GM12891 (cell line): ENCODE data around the gene NGEF.
A peak's percentile ranks its signal among the peaks of the same experiment; 100 is the strongest.

Source experiments
- DNase-seq: peaks from one replicate; pipeline ENCODE4 v3.0.0; 2011; ENCODE audit warnings: low spot score; ENCODE audit not compliant: insufficient read length
- FAIRE-seq: peaks from 2 replicates; lab custom pipeline; 2011; peaks lifted over from hg19 to GRCh38; lab: Jason Lieb, UNC
- PAX5 ChIP-seq: IDR thresholded peaks from 2 replicates; pipeline ENCODE4 v1.6.1; 2011; ENCODE audit warnings: low read length, moderate library complexity, mild to moderate bottlenecking; ENCODE audit not compliant: insufficient read depth, severe bottlenecking
- POLR2A ChIP-seq: IDR thresholded peaks from 2 replicates; pipeline ENCODE4 v1.6.1; 2011; ENCODE audit warnings: low read depth, low read length, control low read depth
- POLR2AphosphoS5 ChIP-seq: IDR thresholded peaks from 2 replicates; pipeline ENCODE4 v1.6.1; 2011; ENCODE audit warnings: low read depth, low read length, control low read depth
- POU2F2 ChIP-seq: IDR thresholded peaks from 2 replicates; pipeline ENCODE4 v1.6.1; 2011; ENCODE audit warnings: low read depth, mild to moderate bottlenecking, control low read depth, low read length, moderate library complexity
- SPI1 ChIP-seq: IDR thresholded peaks from 2 replicates; pipeline ENCODE4 v1.6.1; 2011; ENCODE audit warnings: low read depth, low read length, control low read depth
- TAF1 ChIP-seq: IDR thresholded peaks from 2 replicates; pipeline ENCODE4 v1.6.1; 2011; ENCODE audit warnings: low read depth, low read length, control low read depth

Gene NGEF

GRCh38 chr2:232974396-232974795 lies 38.7 kb downstream of the NGEF start:
- no peak for TF ChIP-seq POLR2AphosphoS5
- TF ChIP-seq SPI1: no peak
- no peak for TF ChIP-seq POU2F2
- TF ChIP-seq TAF1: no peak
- TF ChIP-seq POLR2A: no peak
- no peak for TF ChIP-seq PAX5
- no peak for FAIRE-seq

GRCh38 chr2:232973796-232974195 lies 39.3 kb downstream of the NGEF start:
- FAIRE-seq (no peak), DNase-seq (no peak)
- TF ChIP-seq TAF1 (no peak), POLR2AphosphoS5 (no peak), POU2F2 (no peak), SPI1 (no peak), PAX5 (no peak), POLR2A (no peak)

More at GRCh38 chr2:232974396-232974795, 38.7 kb downstream of the NGEF start:
- DNase-seq: no peak

- FAIRE-seq (no peak), DNase-seq (no peak)
- no peak for TF ChIP-seq PAX5
- TF ChIP-seq POLR2A: no peak
- no peak for TF ChIP-seq POU2F2
- no peak for TF ChIP-seq TAF1
- TF ChIP-seq SPI1: no peak
- TF ChIP-seq POLR2AphosphoS5: no peak
Observed at GRCh38 chr2:232973011-232973735, 39.9 kb downstream of the NGEF start.

GRCh38 chr2:232971744-232972143 lies 41.3 kb downstream of the NGEF start:
- FAIRE-seq: no peak
- TF ChIP-seq POU2F2: no peak
- TF ChIP-seq TAF1: no peak
- TF ChIP-seq SPI1: no peak
- no peak for TF ChIP-seq PAX5
- TF ChIP-seq POLR2AphosphoS5: no peak
- no peak for TF ChIP-seq POLR2A
- DNase-seq: no peak

- TF ChIP-seq TAF1 (no peak), POLR2AphosphoS5 (no peak), SPI1 (no peak), PAX5 (no peak), POLR2A (no peak), POU2F2 (no peak)
- DNase-seq (no peak), FAIRE-seq (no peak)
Observed at GRCh38 chr2:232970051-232970450, 43.0 kb downstream of the NGEF start.

- DNase-seq: no peak
- no peak for TF ChIP-seq TAF1
- TF ChIP-seq POU2F2: no peak
- no peak for TF ChIP-seq POLR2AphosphoS5
- no peak for TF ChIP-seq PAX5
- TF ChIP-seq SPI1: no peak
- no peak for TF ChIP-seq POLR2A
- FAIRE-seq: no peak
Observed at GRCh38 chr2:232967474-232967873, 45.6 kb downstream of the NGEF start.

GRCh38 chr2:232966122-232966521 lies 46.9 kb downstream of the NGEF start:
- no peak for FAIRE-seq
- no peak for TF ChIP-seq POLR2AphosphoS5
- TF ChIP-seq SPI1: no peak
- TF ChIP-seq PAX5: no peak
- no peak for TF ChIP-seq POU2F2
- no peak for TF ChIP-seq POLR2A
- no peak for TF ChIP-seq TAF1
- no peak for DNase-seq

GRCh38 chr2:232963913-232964312 lies 49.1 kb downstream of the NGEF start:
- no peak for DNase-seq
- no peak for FAIRE-seq
- no peak for TF ChIP-seq SPI1

GRCh38 chr2:232960862-232961261 lies 52.2 kb downstream of the NGEF start:
- TF ChIP-seq POLR2A: no peak
- DNase-seq (no peak), FAIRE-seq (peak; percentile 20)

- FAIRE-seq (peak; percentile 77), DNase-seq (no peak)
- TF ChIP-seq PAX5: no peak
- peak; percentile 82 for TF ChIP-seq SPI1
Observed at GRCh38 chr2:232959139-232959538, 53.9 kb downstream of the NGEF start.

- no peak for DNase-seq
- FAIRE-seq: no peak
- TF ChIP-seq SPI1 (no peak), POU2F2 (no peak), POLR2A (no peak), POLR2AphosphoS5 (no peak), TAF1 (no peak), PAX5 (no peak)
Observed at GRCh38 chr2:232957657-232958090, 55.4 kb downstream of the NGEF start.
